Upper lobe of left lung (tissue), 6 donors: ENCODE measurements around the gene OR10H5. TPM values are rescaled to one million over a fixed set of nuclear protein-coding genes. Genes with fewer than 3 reads are reported as not detected.
"Not testable (repeated sequence)": the region's sequence is repeated elsewhere in the genome, so short reads cannot be mapped to it uniquely, and the experiment has no call there.

Experiments used
- ATAC-seq, 2 donors: fragments of 200-7000 bp; cut with Tn5 transposase; one replicate each; pipeline ENCODE4 v1.9.1; 2022; ENCODE audit warnings: mild to moderate bottlenecking in 2 of 2, moderate library complexity in 2 of 2; ENCODE audit not compliant: low FRiP score in 2 of 2
- DNase-seq, 2 donors: peaks; one replicate each; pipeline ENCODE4 v3.0.0-alpha.2; 2019 to 2020
- H3K27ac ChIP-seq, 4 donors: fragments of 200-600 bp; sonication (generic); one replicate each; pipeline ENCODE4 v1.5.1; 2016 to 2019
- H3K27me3 ChIP-seq, 4 donors: fragments of 200-600 bp; sonication (generic); one replicate each; pipeline ENCODE4 v1.5.1; 2017 to 2019
- H3K36me3 ChIP-seq, 4 donors: fragments of 200-600 bp; sonication (generic); one replicate each; pipeline ENCODE4 v1.5.1; 2016 to 2019
- H3K4me1 ChIP-seq, 4 donors: fragments of 200-600 bp; sonication (generic); one replicate each; pipeline ENCODE4 v1.5.1; 2018 to 2019
- H3K4me3 ChIP-seq, 4 donors: fragments of 200-600 bp; sonication (generic); one replicate each; pipeline ENCODE4 v1.5.1; 2017 to 2019; ENCODE audit warnings: mild to moderate bottlenecking in 2 of 4, moderate library complexity in 1 of 4
- H3K9me3 ChIP-seq, 4 donors: fragments of 200-600 bp; sonication (generic); one replicate each; pipeline ENCODE4 v1.5.1; 2018 to 2019
- EP300 ChIP-seq, 4 donors: sonication (generic); formaldehyde crosslinking; IDR thresholded peaks; one replicate each; pipeline ENCODE4 v1.5.1; 2017; ENCODE audit warnings: antibody characterized with exemption in 4 of 4, control low read depth in 2 of 4
- POLR2A ChIP-seq, 4 donors: fragments of 450-650 bp; IDR thresholded peaks; one replicate each; pipeline ENCODE4 v1.5.1; 2016 to 2017; ENCODE audit warnings: antibody characterized with exemption in 4 of 4, mild to moderate bottlenecking in 2 of 4
- POLR2AphosphoS5 ChIP-seq, 2 donors: sonication (generic); formaldehyde crosslinking; IDR thresholded peaks; one replicate each; pipeline ENCODE4 v1.5.1; 2017; ENCODE audit warnings: antibody characterized with exemption in 2 of 2
- WGBS, 2 donors: methylation state at CpG; one replicate each; pipeline ENCODE4 v1.1.5; 2017 to 2018; 5-methylcytosine and 5-hydroxymethylcytosine counted together
- total RNA-seq, 6 donors: library from RNA; depleted of rRNA in 4 of 6; stranded (reverse); fragments of >200 nt in 4 of 6; gene quantifications; one replicate each; pipeline versions ENCODE4 v1.1.0 to v1.2.1, GENCODE V29; 2016 to 2021
- TF ChIP-seq, protein P1 (sequence below), 6 experiments: fragments of 450-650 bp in 4 of 6; fragments of 200-600 bp in 2 of 6; sonication (generic) in 2 of 6; IDR thresholded peaks; one replicate each; pipeline ENCODE4 v1.5.1; 2016 to 2019; ENCODE audit warnings: antibody characterized with exemption in 6 of 6
- donor health status: DM: no; HTN: no; CAD: no; lungs with moderate emphysema.
- donor health status: DM: no; HTN: yes; CAD: no; lungs with severe emphysema.

OR10H5 gene
- total RNA-seq, 6 donors from 2014 or later = not detected

DNA sequence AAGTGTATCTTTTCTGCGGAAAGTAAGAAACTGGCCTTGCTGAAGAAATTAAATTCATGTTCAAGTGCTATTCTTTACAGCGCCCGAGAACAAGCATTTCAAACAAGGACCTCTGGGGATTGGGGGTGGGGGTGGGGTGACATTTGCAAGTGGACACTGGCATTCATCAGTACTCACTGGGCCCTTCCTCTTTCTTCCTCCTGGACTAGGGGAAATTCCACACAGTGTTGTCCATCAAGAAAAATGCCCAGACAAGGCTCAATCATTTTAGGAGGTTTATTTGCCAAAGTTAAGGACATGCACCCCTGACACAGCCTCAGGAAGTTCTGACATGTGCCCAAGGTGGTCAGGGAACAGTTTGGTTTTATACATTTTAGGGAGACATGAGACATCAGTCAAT lies 50.9 kb downstream of the OR10H5 start:
- no peaks in the 10 kb centered on the region for H3K27me3 ChIP-seq
- peaks cover 8 to 21% (median 9%) of the 10 kb centered on the region in 4 donors for H3K4me1 ChIP-seq
- H3K27ac ChIP-seq = peak overlapping the region in 1 of 4 donors; percentile 98
- H3K9me3 ChIP-seq = no peaks in the 10 kb centered on the region
- 91 to 92% methylated on average over 3 of the region's 3 CpGs for WGBS, 2 donors
- TF ChIP-seq POLR2AphosphoS5 (IDR thresholded peaks at IDR 0.05) (no peak), POLR2A (IDR thresholded peaks at IDR 0.05) (no peak)
- TF ChIP-seq, protein P1, sequence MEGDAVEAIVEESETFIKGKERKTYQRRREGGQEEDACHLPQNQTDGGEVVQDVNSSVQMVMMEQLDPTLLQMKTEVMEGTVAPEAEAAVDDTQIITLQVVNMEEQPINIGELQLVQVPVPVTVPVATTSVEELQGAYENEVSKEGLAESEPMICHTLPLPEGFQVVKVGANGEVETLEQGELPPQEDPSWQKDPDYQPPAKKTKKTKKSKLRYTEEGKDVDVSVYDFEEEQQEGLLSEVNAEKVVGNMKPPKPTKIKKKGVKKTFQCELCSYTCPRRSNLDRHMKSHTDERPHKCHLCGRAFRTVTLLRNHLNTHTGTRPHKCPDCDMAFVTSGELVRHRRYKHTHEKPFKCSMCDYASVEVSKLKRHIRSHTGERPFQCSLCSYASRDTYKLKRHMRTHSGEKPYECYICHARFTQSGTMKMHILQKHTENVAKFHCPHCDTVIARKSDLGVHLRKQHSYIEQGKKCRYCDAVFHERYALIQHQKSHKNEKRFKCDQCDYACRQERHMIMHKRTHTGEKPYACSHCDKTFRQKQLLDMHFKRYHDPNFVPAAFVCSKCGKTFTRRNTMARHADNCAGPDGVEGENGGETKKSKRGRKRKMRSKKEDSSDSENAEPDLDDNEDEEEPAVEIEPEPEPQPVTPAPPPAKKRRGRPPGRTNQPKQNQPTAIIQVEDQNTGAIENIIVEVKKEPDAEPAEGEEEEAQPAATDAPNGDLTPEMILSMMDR (IDR thresholded peaks at IDR 0.05) = no peak
- ATAC-seq (no peak), DNase-seq (no peak)
- H3K36me3 ChIP-seq = no peaks in the 10 kb centered on the region
- H3K4me3 ChIP-seq = no peak overlapping the region

DNA sequence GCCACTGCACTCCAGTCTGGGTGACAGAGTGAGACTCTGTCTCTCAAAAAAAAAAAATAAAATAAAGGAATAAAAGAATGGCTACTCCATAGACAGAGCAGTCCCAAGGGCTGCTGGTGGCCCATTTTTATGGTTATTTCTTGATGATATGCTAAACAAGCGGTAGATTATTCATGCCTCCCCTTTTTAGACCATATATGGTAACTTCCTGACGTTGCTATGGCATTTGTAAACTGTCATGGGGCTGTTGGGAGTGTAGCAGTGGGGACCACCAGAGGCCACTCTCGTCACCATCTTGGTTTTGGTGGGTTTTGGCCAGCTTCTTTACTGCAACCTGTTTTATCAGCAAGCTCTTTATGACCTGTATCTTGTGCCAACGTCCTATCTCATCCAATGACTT lies 52.4 kb downstream of the OR10H5 start:
- H3K4me3 ChIP-seq, ATAC-seq, H3K9me3 ChIP-seq, DNase-seq, H3K36me3 ChIP-seq, H3K27ac ChIP-seq, H3K27me3 ChIP-seq: not testable (repeated sequence)
- WGBS, 2 donors = 66 to 79% methylated on average over 4 of the region's 4 CpGs
- peaks cover 8 to 21% (median 9%) of the 10 kb centered on the region in 4 donors for H3K4me1 ChIP-seq

DNA sequence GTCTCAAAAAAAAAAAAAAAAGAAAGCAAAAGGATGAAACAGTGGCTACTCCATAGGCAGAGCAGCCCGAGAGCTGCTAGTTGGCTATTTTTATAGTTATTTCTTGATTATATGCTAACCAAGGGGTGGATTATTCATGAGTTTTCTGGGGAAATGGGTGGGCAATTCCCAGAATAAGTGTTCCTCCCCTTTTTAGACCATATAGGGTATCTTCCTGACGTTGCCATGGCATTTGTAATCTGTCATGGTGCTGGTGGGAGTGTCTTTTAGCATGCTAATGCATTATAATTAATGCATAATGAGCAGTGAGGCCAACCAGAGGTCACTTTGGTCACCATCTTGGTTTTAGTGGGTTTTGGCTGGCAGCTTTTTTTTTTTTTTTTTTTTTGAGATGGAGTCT lies 53.4 kb downstream of the OR10H5 start:
- no peak for ATAC-seq
- H3K4me3 ChIP-seq = no peak overlapping the region
- peaks cover 5 to 17% (median 7%) of the 10 kb centered on the region in 4 donors for H3K4me1 ChIP-seq
- H3K27me3 ChIP-seq = no peaks in the 10 kb centered on the region
- no peaks in the 10 kb centered on the region for H3K36me3 ChIP-seq
- WGBS, 2 donors = 69 to 70% methylated on average over 2 of the region's 2 CpGs
- TF ChIP-seq POLR2AphosphoS5 (IDR thresholded peaks at IDR 0.05) (no peak), EP300 (IDR thresholded peaks at IDR 0.05) (no peak), POLR2A (IDR thresholded peaks at IDR 0.05) (no peak)
- TF ChIP-seq, protein P1 (IDR thresholded peaks at IDR 0.05) = no peak
- no peak overlapping the region for H3K27ac ChIP-seq
- no peak for DNase-seq
- no peaks in the 10 kb centered on the region for H3K9me3 ChIP-seq

DNA sequence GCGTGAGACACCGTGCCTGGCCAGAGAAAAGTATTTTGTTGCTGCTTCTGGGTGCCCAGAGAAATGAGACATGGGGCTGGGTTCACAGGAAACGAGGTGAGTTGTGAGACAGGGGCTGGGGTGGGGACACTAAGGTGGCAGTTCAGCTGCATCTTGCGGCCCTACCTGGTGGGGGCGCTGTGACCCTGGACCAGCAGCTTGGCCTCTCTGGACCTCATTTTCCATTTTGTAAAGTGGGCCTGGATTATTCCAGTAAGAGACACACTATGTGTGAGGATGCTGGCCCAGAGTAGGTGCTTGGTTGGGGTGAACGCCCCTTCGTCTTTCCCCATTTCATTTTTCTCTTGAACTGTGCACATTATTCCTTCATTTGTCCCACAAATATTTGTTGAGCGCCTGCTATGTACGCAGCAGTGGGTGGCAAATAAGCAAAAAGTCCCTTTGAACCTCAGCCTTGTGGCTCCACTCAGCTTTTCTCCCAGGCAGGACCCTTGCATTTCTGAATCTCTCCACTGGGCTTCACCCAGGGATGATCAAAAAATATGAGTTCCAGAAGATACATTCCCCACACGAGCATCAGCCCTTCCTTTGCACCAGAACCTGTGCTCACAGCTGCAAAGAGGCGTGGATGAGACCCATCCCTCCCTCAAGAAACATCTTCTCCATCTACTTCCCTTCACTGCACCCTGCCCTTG lies 54.6 kb downstream of the OR10H5 start:
- no peak overlapping the region for H3K27ac ChIP-seq
- DNase-seq (no peak), ATAC-seq (no peak)
- peaks cover 0 to 15% (median 6%) of the 10 kb centered on the region in 4 donors for H3K4me1 ChIP-seq
- TF ChIP-seq EP300 (IDR thresholded peaks at IDR 0.05) (no peak), POLR2A (IDR thresholded peaks at IDR 0.05) (no peak)
- TF ChIP-seq, protein P1 (IDR thresholded peaks at IDR 0.05) = peak in 1 of 6 experiments; percentile 5
- H3K36me3 ChIP-seq = no peaks in the 10 kb centered on the region
- no peak overlapping the region for H3K4me3 ChIP-seq
- H3K27me3 ChIP-seq = no peaks in the 10 kb centered on the region
- H3K9me3 ChIP-seq = no peaks in the 10 kb centered on the region
- 67 to 68% methylated on average over 8 to 10 of the region's 11 CpGs for WGBS, 2 donors

DNA sequence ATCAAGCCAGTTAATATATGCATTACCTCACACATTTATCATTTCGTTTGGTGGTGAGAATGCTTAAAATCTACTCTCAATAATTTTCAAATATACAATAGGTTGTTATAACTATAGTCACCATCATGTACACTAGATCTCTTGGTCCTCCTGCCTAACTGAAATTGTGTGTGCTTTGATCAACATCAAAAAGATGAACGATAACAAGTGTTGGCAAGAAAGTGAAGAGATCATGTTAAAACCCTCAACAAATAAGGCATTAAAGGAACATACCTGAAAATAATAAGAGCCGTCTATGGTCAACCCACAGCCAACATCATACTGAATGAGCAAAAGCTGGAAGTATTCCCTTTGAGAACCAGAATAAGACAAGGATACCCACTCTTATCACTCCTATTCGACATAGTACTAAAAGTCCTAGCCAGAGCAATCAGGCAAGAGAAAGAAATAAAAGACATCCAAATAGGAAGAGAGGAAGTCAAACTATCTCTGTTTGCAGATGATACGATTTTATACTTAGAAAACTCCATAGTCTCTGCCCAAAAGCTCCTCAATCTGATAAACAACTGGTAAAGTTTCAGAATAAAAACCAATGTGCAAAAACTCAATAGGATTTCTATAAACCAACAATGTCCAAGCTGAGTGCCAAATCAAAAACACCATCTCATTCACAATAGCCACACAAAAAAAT lies 55.9 kb downstream of the OR10H5 start:
- H3K36me3 ChIP-seq = no peaks in the 10 kb centered on the region
- H3K27ac ChIP-seq = peak overlapping the region in 1 of 4 donors; percentile 46
- DNase-seq = no peak
- 39 to 55% methylated on average over 5 of the region's 5 CpGs for WGBS, 2 donors
- TF ChIP-seq POLR2A (IDR thresholded peaks at IDR 0.05) (no peak), EP300 (IDR thresholded peaks at IDR 0.05) (no peak)
- H3K4me3 ChIP-seq = no peak overlapping the region
- no peak for ATAC-seq
- peaks cover 0 to 11% (median 0%) of the 10 kb centered on the region in 4 donors for H3K4me1 ChIP-seq
- H3K9me3 ChIP-seq = no peaks in the 10 kb centered on the region
- no peaks in the 10 kb centered on the region for H3K27me3 ChIP-seq

DNA sequence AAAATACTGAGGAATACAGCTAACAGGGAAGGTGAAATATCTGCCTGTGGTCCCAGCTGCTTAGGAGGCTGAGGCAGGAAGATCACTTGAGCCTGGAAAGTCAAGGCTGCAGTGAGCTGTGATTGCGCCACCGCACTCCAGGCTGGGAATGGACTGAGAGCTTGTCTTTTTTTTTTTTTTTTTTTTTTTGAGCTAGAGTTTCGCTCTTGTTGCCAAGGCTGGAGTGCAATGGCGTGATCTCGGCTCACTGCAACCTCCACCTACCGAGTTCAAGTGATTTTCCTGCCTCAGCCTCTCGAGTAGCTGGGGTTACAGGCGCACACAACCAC lies 56.4 kb downstream of the OR10H5 start:
- not testable (repeated sequence) for H3K4me3 ChIP-seq, H3K27me3 ChIP-seq, H3K36me3 ChIP-seq, H3K9me3 ChIP-seq
- Histone ChIP-seq H3K4me1 (peaks cover 0 to 11% (median 0%) of the 10 kb centered on the region in 4 donors), H3K27ac (peak overlapping the region in 1 of 4 donors; percentile 46)
- peak in 1 of 4 donors; percentile 2 for TF ChIP-seq EP300 (IDR thresholded peaks at IDR 0.05)
- 44 to 54% methylated on average over 4 to 8 of the region's 8 CpGs for WGBS, 2 donors
- ATAC-seq = peak in 1 of 2 donors; percentile 34
- DNase-seq = peak in 1 of 2 donors; percentile 79
